ACC112 (cell line): ENCODE data around the gene CD84.

Experiments
- H2AFZ ChIP-seq: fragments of 200-600 bp; sonication (generic); one replicate; pipeline ENCODE4 v1.6.0; 2017; ENCODE audit warnings: antibody characterized with exemption, low read length; ENCODE audit not compliant: unreplicated experiment
- H3K27ac ChIP-seq: fragments of 200-600 bp; sonication (generic); 2 replicates; pipeline ENCODE4 v1.5.1; 2014; ENCODE audit warnings: low read depth, mild to moderate bottlenecking, antibody characterized with exemption, low read length, moderate library complexity
- H3K27me3 ChIP-seq: fragments of 200-600 bp; sonication (generic); 2 replicates; pipeline ENCODE4 v1.6.1; 2014; ENCODE audit warnings: mild to moderate bottlenecking, antibody characterized with exemption, low read length, moderate library complexity, mixed read lengths; ENCODE audit not compliant: insufficient read depth
- H3K36me3 ChIP-seq: fragments of 200-600 bp; sonication (generic); 2 replicates; pipeline ENCODE4 v1.6.1; 2016; ENCODE audit warnings: mild to moderate bottlenecking, antibody characterized with exemption, low read length, moderate library complexity, mixed read lengths; ENCODE audit not compliant: insufficient read depth
- H3K4me1 ChIP-seq: fragments of 200-600 bp; sonication (generic); one replicate; pipeline ENCODE4 v1.6.1; 2016; ENCODE audit warnings: low read length, mixed read lengths; ENCODE audit not compliant: insufficient read depth, unreplicated experiment, control insufficient read depth
- H3K4me3 ChIP-seq: fragments of 200-600 bp; sonication (generic); 2 replicates; pipeline ENCODE4 v1.5.1; 2014; ENCODE audit warnings: mild to moderate bottlenecking, low read depth, low read length
- H3K79me2 ChIP-seq: fragments of 200-600 bp; sonication (generic); one replicate; pipeline ENCODE4 v1.6.0; 2016; ENCODE audit warnings: low read length; ENCODE audit not compliant: control insufficient read depth, unreplicated experiment, insufficient read depth

Gene CD84

DNA sequence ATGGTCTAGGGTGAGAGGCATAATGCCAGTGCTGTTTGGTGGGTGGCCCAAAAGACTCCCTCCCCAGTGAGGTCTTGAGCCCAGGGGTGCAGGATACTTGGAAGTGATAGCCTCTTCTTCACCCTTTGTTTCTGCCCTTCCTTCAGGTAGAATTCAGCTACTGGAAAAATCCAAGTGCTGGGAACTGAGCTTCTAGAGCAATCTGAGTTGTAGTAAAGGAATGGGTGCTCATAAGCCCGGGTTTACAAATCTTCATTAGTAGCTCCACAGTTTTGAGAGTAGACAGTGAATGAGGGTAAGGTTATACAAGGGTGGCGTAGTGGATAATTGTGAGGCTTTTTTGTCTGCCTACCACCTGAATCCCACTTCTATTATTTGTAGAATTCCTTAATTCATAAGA is 29.2 kb upstream of the CD84 start:
- Histone ChIP-seq H3K27ac (no peak overlapping the region), H3K79me2 (no peaks in the 10 kb centered on the region), H3K36me3 (no peaks in the 10 kb centered on the region), H3K4me1 (no peaks in the 10 kb centered on the region), H3K4me3 (no peak overlapping the region), H3K27me3 (peaks cover 56% of the 10 kb centered on the region), H2AFZ (no peak overlapping the region)

GRCh38 chr1:160608057-160608456 is 28.8 kb upstream of the CD84 start:
- no peak overlapping the region for H3K27ac ChIP-seq
- no peak overlapping the region for H3K4me3 ChIP-seq
- H2AFZ ChIP-seq, result no peak overlapping the region
- no peaks in the 10 kb centered on the region for H3K4me1 ChIP-seq
- no peaks in the 10 kb centered on the region for H3K79me2 ChIP-seq
- H3K36me3 ChIP-seq, result no peaks in the 10 kb centered on the region
- peaks cover 54% of the 10 kb centered on the region for H3K27me3 ChIP-seq

DNA sequence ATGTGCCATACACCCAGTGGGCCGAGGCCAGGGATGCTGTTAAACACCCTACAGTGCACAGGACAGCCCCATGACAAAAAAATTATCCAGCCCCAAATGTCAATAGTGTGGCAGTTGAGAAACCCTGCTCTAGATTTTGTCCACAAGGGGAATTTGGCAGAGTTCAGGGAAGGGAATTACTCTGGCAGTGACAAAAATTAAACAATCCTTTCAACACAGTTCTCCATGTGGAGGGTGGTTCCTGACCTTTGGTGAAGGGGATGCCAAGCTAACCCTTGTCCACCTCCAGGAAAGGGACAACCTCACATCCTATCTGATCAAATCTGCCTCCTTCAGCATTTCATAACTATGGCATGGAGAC is 28.4 kb upstream of the CD84 start:
- Histone ChIP-seq H3K79me2 (no peaks in the 10 kb centered on the region), H3K27ac (no peak overlapping the region), H3K36me3 (no peaks in the 10 kb centered on the region), H2AFZ (no peak overlapping the region), H3K27me3 (peaks cover 52% of the 10 kb centered on the region), H3K4me1 (no peaks in the 10 kb centered on the region), H3K4me3 (no peak overlapping the region)

DNA sequence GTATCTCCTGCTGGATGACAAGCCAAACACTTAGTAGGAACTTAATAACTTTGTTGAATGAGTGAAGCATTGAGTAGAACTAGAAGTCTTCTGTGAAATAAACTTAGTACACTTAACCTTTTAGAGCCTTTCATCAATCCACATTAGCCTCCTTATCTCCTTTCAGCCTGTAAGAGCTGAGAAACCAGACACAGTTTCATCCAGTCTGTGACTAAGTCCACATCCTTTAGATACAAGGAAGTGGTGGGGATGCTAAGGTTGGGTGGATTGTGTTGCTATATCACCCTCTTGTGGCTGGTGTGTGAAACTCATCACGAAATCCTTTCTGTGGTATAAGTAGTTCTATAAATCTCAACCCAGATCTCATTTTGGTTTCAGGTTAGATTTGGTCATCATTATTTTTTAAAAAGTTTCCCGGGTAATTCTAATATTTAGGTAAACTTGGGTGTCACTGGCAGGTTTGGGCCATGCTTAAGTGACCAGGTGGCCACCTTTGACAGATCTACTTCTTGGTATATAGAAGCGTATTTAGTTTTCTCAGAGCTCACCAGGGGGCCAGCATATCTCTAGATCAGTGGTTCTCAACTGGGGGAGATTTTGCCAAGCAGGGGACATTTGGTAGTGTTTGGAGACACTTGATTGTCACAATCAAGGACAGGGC is 27.8 kb upstream of the CD84 start:
- Histone ChIP-seq H3K36me3 (no peaks in the 10 kb centered on the region), H3K27ac (no peak overlapping the region), H2AFZ (no peak overlapping the region), H3K27me3 (peaks cover 47% of the 10 kb centered on the region), H3K4me3 (no peak overlapping the region), H3K4me1 (no peaks in the 10 kb centered on the region), H3K79me2 (no peaks in the 10 kb centered on the region)

DNA sequence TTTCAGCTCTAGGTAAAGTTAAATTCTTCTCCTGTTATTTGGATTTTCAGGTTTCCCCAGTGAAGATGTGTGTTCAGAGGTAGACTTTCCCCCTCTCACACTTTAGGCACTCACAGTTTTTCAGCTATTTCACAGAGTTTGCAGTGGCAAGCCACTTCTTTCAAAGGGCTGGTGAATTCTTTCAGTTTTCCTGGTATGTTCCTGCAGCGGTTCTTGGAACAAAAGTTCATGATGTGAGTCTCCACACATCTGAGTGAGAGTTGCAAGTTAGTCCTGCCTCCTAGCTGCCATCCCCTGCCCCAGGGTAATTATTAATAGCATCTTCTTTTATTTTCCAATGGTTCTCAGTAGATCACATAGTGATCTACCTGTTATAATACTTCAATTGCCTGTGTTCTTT is 27.3 kb upstream of the CD84 start:
- peaks cover 45% of the 10 kb centered on the region for H3K27me3 ChIP-seq
- H3K27ac ChIP-seq, result no peak overlapping the region
- H3K4me1 ChIP-seq, result no peaks in the 10 kb centered on the region

DNA sequence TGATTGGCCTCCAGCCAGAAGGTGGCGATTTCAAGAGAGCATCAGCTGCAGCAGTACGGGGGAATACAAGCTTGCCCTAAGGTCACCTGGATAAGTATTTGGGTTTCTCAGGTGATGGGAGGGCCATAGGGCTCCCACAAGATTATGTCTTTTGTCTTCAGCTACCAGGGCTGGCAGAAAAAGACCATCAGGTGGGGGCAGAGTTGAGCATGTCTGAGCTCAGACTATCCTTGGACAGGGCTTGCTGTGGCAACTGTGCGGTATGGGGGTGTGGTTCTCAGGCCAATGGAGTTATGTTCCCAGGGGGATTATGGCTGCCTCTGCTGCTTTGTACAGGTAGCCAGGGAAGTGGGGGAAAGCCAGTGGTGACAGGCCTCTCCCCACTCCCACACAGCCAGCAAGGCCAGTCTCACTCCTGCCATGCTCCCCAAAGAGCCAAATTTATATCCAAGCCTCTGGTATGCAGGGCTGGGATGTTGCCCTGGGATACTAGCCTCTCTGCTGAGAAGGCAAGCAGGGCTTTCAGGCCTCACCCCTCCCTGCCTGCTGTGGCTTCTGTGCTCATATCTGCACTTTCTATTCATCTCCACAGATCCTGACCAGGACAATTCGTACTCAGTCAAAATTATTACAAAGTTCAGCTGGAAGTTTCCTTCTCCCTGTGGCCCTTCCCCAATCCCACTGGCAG is 26.6 kb upstream of the CD84 start:
- H3K79me2 ChIP-seq, result no peaks in the 10 kb centered on the region
- no peak overlapping the region for H3K27ac ChIP-seq
- H3K4me1 ChIP-seq, result no peaks in the 10 kb centered on the region
- peaks cover 40% of the 10 kb centered on the region for H3K27me3 ChIP-seq
- H3K4me3 ChIP-seq, result no peak overlapping the region
- no peaks in the 10 kb centered on the region for H3K36me3 ChIP-seq
- H2AFZ ChIP-seq, result no peak overlapping the region

More for the DNA sequence above, 27.3 kb upstream of the CD84 start:
- Histone ChIP-seq H3K79me2 (no peaks in the 10 kb centered on the region), H3K4me3 (no peak overlapping the region), H3K36me3 (no peaks in the 10 kb centered on the region), H2AFZ (no peak overlapping the region)

DNA sequence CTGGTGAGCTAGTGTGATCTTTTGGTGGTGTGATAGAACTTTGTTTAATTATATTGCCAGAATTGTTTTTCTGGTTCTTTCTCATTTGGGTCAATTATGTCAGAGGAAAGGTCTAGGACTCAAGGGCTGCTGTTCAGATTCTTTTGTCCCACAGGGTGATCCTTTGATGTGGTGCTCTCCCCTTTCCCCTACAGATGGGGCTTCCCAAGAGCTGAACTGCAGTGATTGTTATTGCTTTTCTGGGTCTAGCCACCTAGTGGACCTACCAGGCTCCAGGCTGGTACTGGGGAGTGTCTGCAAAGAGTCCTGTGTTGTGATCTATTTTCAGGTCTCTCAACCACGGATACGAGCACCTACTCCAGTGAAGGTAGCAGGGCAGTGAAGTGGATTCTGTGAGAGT is 25.9 kb upstream of the CD84 start:
- H3K27ac ChIP-seq, result no peak overlapping the region
- H3K4me3 ChIP-seq, result no peak overlapping the region
- no peaks in the 10 kb centered on the region for H3K36me3 ChIP-seq
- peaks cover 32% of the 10 kb centered on the region for H3K27me3 ChIP-seq
- no peaks in the 10 kb centered on the region for H3K79me2 ChIP-seq
- no peak overlapping the region for H2AFZ ChIP-seq
- H3K4me1 ChIP-seq, result no peaks in the 10 kb centered on the region

GRCh38 chr1:160597705-160598104 is 18.4 kb upstream of the CD84 start:
- H3K36me3 ChIP-seq, result no peaks in the 10 kb centered on the region
- no peak overlapping the region for H2AFZ ChIP-seq
- no peaks in the 10 kb centered on the region for H3K79me2 ChIP-seq
- no peak overlapping the region for H3K27ac ChIP-seq
- no peaks in the 10 kb centered on the region for H3K27me3 ChIP-seq
- no peak overlapping the region for H3K4me3 ChIP-seq
- H3K4me1 ChIP-seq, result no peaks in the 10 kb centered on the region

DNA sequence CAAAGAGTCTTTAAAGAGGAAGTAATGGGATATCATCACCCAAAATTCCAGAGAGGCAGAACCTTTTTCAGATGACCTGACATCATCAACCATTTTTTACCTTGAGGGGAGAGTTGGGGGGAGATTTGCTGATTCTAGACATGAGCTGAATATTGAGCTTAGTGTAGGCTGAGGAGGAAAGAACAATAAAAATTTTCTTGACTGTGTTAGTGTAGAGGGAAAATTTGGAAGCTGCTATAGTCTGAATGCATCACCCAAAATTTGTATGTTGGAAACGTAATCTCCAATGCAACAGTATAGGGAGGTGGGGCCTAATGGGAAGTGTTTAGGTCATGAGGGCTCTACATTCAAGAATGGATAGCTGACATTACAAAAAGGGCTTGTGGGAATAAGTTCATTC is 17.8 kb upstream of the CD84 start:
- Histone ChIP-seq H3K27me3 (no peaks in the 10 kb centered on the region), H3K79me2 (no peaks in the 10 kb centered on the region), H3K36me3 (no peaks in the 10 kb centered on the region), H2AFZ (no peak overlapping the region), H3K4me3 (no peak overlapping the region), H3K27ac (no peak overlapping the region), H3K4me1 (no peaks in the 10 kb centered on the region)

DNA sequence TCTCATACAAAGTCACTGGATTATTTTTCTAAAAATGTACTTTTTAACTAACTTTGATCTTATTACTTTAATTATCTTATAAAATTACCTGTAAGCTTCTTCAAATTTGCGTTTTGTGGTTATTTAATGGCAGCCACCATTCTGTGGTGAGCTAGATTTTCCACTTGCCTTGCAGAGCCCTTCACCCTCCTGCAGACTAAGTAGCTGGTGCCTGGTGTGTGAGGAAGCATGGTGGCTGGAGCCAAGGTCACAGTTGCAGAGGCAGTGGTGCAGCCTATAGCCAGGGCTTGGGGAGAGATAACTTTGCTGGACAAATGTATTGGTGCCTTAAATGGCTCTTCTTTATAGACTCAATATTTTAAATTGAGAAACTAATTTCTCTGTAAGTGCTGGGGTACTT is 11.2 kb upstream of the CD84 start:
- Histone ChIP-seq H3K27me3 (no peaks in the 10 kb centered on the region; the same call in none of the 2 replicates), H3K36me3 (no peaks in the 10 kb centered on the region), H3K4me3 (no peak overlapping the region), H3K79me2 (no peaks in the 10 kb centered on the region), H2AFZ (no peak overlapping the region), H3K27ac (no peak overlapping the region), H3K4me1 (no peaks in the 10 kb centered on the region)

DNA sequence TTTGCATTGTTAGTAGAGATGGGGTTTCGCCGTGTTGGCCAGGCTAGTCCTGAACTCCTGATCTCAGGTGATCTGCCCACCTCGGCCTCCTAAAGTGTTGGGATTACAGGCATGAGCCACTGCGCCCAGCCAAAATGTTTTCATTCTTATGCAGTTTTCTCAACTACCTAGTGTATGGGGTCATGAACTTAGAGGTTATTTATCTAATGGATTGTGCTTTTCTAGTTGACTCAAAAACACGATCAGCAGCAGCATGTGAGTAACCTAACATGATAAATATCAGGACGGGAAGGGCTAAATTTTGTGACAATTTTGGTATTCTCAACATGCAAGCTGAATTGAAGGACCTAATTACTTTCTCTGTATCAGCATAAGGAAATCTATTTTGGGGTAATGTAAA is 9.2 kb upstream of the CD84 start:
- no peaks in the 10 kb centered on the region for H3K4me1 ChIP-seq
- H2AFZ ChIP-seq, result no peak overlapping the region
- H3K27ac ChIP-seq, result no peak overlapping the region
- H3K27me3 ChIP-seq, result no peaks in the 10 kb centered on the region; the same call in none of the 2 replicates
- no peaks in the 10 kb centered on the region for H3K79me2 ChIP-seq
- no peak overlapping the region for H3K4me3 ChIP-seq
- no peaks in the 10 kb centered on the region for H3K36me3 ChIP-seq
